Astrocyte (in vitro differentiated cells and primary cell): ENCODE results near the gene SDF2L1.

Experiments used
- EZH2 ChIP-seq: IDR thresholded peaks from 2 replicates; pipeline ENCODE4 v1.6.1; 2012; ENCODE audit warnings: mild to moderate bottlenecking, low read length, inconsistent platforms; ENCODE audit not compliant: insufficient read depth
- TF ChIP-seq, protein P1 (sequence below): IDR thresholded peaks from 2 replicates; pipeline ENCODE4 v1.5.1; 2011; ENCODE audit warnings: low read depth, mild to moderate bottlenecking, inconsistent platforms, low read length, moderate library complexity; ENCODE audit not compliant: insufficient read depth

GRCh38 chr22:21674638-21675245, 32.6 kb downstream of the SDF2L1 start:
- TF ChIP-seq, protein P1, sequence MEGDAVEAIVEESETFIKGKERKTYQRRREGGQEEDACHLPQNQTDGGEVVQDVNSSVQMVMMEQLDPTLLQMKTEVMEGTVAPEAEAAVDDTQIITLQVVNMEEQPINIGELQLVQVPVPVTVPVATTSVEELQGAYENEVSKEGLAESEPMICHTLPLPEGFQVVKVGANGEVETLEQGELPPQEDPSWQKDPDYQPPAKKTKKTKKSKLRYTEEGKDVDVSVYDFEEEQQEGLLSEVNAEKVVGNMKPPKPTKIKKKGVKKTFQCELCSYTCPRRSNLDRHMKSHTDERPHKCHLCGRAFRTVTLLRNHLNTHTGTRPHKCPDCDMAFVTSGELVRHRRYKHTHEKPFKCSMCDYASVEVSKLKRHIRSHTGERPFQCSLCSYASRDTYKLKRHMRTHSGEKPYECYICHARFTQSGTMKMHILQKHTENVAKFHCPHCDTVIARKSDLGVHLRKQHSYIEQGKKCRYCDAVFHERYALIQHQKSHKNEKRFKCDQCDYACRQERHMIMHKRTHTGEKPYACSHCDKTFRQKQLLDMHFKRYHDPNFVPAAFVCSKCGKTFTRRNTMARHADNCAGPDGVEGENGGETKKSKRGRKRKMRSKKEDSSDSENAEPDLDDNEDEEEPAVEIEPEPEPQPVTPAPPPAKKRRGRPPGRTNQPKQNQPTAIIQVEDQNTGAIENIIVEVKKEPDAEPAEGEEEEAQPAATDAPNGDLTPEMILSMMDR, result no peak
- TF ChIP-seq EZH2, result no peak
